NCI-H128 (cell line): ENCODE data around the gene POU2F2.
"Not testable (repeated sequence)": the region's sequence is repeated elsewhere in the genome, so short reads cannot be mapped to it uniquely, and the experiment has no call there.

Source experiments
- DNase-seq: peaks from one replicate; lab custom pipeline; 2025; ENCODE audit not compliant: unreplicated experiment; lab: John Stamatoyannopoulos, UW

Gene POU2F2

DNA sequence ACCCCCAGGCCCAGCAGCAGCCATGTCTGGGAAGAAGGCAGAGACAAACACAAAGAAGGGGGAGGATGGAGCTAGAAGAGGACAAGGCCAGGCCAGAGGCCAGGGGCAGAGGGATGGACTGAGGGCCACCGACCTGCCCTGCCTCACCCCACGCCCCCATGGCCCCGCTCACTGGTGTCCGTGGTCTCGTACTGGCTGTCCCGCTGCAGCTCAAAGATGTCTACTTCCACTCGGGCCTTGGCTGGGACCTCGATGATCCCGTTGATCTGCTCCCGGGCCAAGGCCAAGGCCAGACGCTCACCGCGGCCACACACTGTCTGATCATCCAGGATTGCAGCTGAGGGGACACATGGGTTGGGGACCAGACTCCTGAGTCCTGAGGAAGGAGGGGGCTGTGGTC is 67.2 kb downstream of the POU2F2 start:
- no peak for DNase-seq

DNA sequence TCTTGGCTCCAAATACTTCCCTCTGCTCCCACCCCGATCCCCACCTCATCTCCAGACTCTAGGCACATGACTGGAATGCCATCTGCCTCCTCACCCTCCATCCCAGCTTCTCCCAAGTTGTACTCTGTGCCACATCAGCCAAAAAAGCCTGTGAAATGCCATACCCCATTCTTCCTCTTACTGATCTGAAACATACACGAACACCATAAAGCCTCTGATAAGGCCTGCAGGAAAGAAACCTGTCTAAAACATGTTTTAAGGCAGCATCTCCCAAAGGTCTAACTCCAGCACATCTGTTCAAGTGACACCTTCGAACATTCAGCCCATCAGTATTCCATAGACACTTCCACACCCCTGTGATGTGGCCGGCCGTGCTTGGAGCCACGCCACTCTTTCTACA is 67.8 kb downstream of the POU2F2 start:
- no peak for DNase-seq

DNA sequence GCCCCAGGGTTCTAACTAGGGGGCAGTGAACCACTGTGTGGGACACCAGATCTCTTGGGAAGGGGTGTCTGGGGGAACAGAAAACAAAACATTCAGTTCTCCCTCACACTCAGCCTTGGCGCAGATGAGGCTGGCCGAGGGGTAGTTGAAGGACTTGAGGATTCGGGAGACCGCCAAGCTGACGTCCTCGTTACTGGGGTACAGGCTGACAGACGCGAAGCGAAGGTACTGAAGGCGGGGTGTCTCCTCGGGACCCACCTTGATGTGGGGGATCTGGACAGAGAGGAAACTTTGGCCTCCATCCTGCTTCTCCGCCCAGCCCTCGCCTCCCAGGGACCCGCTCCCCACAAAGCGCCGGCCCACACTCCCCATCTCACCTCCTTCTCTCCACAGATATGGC is 69.9 kb downstream of the POU2F2 start:
- DNase-seq, result no peak

- DNase-seq, result no peak
These were observed 72.1 kb downstream of the POU2F2 start for GRCh38 chr19:42060117-42060516.

DNA sequence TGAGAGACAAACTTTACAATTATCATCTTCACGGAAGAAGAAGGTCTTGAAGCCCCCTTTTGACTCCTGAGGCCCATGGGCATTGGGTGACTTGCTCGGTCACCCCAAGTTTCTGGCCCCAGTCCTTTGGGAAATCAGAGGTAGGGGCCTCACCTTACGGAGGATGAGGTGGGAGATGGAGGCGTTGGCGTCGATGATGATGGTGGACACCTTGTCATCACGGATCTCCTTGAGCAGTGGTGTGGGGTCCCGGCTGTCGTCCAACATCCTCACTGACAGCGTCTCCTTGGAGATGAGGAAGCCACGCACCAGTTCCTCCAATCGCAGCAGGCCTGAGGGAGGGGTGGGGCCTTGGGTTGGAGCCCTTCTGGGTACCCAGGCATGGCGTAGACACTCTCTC is 73.0 kb downstream of the POU2F2 start:
- DNase-seq, result no peak

DNA sequence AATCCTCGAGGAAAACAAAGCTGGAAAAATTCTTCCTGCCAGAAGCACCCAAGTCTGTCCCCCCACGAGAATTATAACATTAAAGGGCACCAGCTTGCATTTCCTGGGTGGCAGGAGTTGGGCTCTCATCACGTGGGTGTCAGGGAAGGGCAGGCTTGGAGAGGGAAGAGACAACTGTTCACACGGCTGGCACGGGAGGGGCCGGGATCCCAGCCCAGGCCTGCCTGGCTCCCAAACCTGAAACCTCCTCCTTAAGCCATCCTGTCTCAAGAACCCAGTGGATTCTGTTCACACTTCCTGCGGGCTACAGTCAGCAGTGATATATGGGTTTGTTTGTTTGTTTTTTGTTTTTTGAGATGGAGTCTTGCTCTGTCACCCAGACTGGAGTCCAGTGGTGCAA is 74.4 kb downstream of the POU2F2 start:
- DNase-seq, result no peak

DNA sequence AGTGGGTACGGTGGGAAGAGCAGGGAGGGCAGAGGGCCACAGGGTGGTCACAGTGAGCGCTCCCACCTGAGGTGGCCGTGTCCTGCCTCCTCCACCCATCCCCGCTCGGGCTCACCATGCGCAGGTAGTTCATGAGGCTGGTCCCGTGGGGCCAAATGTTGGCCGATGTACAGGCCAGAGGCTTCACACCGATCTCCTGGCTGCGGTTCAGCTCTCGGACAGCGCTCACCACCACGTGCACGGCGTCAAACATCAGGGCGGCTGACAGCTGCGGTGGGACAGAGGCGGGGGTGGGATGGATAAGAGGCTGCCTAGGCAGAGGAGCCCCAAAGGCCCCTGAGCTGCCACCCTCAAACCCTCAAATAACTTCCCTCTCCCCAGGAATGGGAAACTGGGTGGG is 78.0 kb downstream of the POU2F2 start:
- no peak for DNase-seq

- DNase-seq, result no peak
These were observed 79.0 kb downstream of the POU2F2 start for GRCh38 chr19:42053037-42053935.

GRCh38 chr19:42052241-42052863 is 79.9 kb downstream of the POU2F2 start:
- DNase-seq, result no peak

DNA sequence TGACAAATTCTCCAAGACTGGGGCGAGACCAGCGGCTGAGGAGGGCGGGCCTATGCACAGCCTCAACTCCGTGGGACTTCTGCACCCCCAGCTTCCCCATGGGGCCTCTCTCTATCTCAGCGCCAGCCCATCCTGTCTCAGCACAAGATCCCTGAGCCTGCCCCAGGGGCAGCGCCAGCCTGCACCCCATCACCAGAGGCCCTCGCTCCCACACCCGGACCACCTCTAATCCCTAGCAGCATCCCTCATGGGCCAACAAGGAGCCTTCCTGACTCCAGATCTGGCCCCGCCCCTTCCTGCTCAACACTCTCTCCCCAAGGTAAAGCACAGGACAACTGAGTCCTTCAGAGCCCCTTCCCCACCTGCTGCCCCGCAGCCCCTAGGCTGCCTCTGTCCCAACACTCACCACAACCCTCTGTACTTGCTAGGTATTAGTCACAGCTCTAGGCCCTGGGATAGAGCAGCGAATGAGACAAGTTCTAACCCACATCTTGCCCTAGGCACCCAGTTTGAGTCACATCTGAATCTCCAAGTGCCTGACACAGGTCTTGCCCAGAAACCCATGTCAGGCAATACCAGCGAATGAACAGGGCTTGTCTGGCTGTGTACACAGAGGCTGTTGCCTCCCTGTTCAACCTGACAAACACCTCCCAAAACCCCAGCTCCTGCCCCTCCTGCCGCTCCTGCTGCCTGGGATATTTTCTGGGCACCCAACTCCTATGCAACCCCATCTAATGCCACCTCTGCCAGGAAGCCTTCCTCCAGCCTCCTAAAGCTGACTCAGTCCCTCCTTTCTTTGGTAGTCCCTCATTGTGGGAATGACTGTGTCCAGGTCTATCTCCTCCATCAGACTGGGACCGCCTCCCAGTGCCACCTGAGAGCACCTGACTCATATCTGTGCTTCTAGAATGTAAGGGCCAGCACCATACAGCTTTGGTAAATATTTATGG is 80.8 kb downstream of the POU2F2 start:
- DNase-seq, result no peak

- no peak for DNase-seq
These were observed 83.3 kb downstream of the POU2F2 start for GRCh38 chr19:42048992-42049391.

- DNase-seq, result no peak
These were observed 86.7 kb downstream of the POU2F2 start for GRCh38 chr19:42045575-42045974.

- DNase-seq, result no peak
These were observed 89.6 kb downstream of the POU2F2 start for GRCh38 chr19:42042455-42043170.

- not testable (repeated sequence) for DNase-seq
These were observed 91.8 kb downstream of the POU2F2 start for GRCh38 chr19:42040491-42040890.

DNA sequence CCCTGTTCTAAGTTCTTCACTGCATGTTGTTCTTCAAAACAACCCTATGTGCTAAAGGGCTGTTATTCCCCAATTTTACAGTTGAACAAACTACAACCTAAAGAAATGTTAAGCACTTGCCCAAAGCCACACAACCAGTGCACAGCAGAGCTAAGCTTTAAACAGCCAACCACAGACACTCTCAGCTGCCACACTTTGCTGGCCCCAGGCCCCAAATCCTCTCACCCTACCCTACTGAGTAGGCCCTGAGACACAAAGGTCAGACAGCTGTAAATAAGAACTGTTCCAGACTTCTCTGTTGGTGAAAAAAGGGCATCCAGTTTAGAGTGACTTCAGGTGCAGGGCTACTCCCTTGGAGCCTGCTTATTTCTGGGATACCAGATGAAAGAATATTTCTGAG is 92.2 kb downstream of the POU2F2 start:
- no peak for DNase-seq

DNA sequence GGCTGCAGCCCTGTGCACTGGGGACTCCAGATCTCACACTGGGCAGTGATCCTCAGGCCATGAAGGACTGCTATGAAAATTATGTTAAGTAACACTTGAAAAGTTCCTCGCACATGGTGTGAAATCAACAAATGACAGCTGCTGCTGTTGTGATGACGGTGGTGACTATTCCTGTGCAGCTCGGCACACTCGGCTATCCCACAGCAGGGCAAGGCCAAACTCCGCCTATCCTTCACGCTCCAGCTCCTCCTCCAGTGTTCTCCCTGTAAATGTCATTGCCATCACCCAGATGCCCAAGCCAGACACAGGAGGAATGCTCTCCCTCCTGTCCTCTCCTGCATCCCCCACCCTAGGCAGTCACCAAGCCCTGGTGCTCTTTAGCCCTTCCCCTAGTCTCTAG is 93.6 kb downstream of the POU2F2 start:
- no peak for DNase-seq

- no peak for DNase-seq
These were observed 94.6 kb downstream of the POU2F2 start for GRCh38 chr19:42037649-42038048.
